Psoas muscle (tissue), 8 donors: Measurements from ENCODE around the gene GPR137. TPM values are rescaled to one million over a fixed set of nuclear protein-coding genes. Genes with fewer than 3 reads are reported as not detected.

Experiments
- ATAC-seq, 4 donors: fragments of 200-7000 bp; cut with Tn5 transposase; one replicate each; pipeline ENCODE4 v1.9.1; 2020; ENCODE audit warnings: moderate library complexity in 3 of 4, mild to moderate bottlenecking in 2 of 4
- DNase-seq, 2 donors: peaks; one replicate each; pipeline ENCODE4 v3.0.0-alpha.2; 2020
- H3K27ac ChIP-seq: fragments of 200-600 bp; one replicate; pipeline ENCODE4 v1.8.0; 2022
- H3K27me3 ChIP-seq, 3 donors: fragments of 200-600 bp in 1 of 3; one replicate each; pipeline versions ENCODE4 v1.6.1 to v1.8.0; 2013 to 2022; ENCODE audit warnings: low read length in 2 of 3, mild to moderate bottlenecking in 2 of 3, moderate library complexity in 1 of 3; ENCODE audit not compliant: insufficient read depth in 3 of 3
- H3K36me3 ChIP-seq, 2 donors: fragments of 200-600 bp in 1 of 2; one replicate each; pipeline versions ENCODE4 v1.6.1 to v1.8.0; 2013 to 2022; ENCODE audit warnings: low read depth in 1 of 2, mild to moderate bottlenecking in 1 of 2, moderate library complexity in 1 of 2; ENCODE audit not compliant: insufficient read depth in 1 of 2
- H3K4me1 ChIP-seq: fragments of 200-600 bp; one replicate; pipeline ENCODE4 v1.8.0; 2022
- H3K4me3 ChIP-seq: fragments of 200-600 bp; one replicate; pipeline ENCODE4 v1.8.0; 2022; ENCODE audit warnings: mild to moderate bottlenecking
- H3K9me3 ChIP-seq: fragments of 200-600 bp; one replicate; pipeline ENCODE4 v1.8.0; 2022
- CTCF ChIP-seq: fragments of 200-600 bp; IDR thresholded peaks from one replicate; pipeline ENCODE4 v1.8.0; 2022; ENCODE audit warnings: antibody characterized with exemption
- WGBS, 3 donors: extraction: QIAGEN DNeasy Blood & Tissue Kit; methylation state at CpG; one replicate each; pipeline versions ENCODE4 v1.1.6 to v1.1.7; 2013; 5-methylcytosine and 5-hydroxymethylcytosine counted together
- intact Hi-C, 2 donors: fragments of 100-400 bp; cut with DNase I; formaldehyde crosslinking; loops; one replicate each; pipeline versions ENCODE4 v1.11.0 to v1.14.2; 2022
- polyA plus RNA-seq, 3 donors: library from polyadenylated mRNA; stranded (reverse); fragments of 200-250 nt; gene quantifications; one replicate each; pipeline ENCODE4 v1.2.3, GENCODE V29; 2013
- total RNA-seq, 4 donors: library from RNA; stranded (reverse); fragmentation: NEBNext Ultra II Directional in 2 of 4; extraction: Animal tissue kit (Norgen Biotek cat#: 25700) in 2 of 4; gene quantifications; one replicate each; pipeline versions ENCODE4 v1.2.1 to v1.2.4, GENCODE V29; 2021 to 2023
- donor health status: healthy with polysubstance abuse.
- donor health status: DM: no; HTN: no; CAD: no; lungs with moderate emphysema.
- donor health status: Bipolar disorder and iron deficiency.
- donor health status: healthy.
- donor health status: DM: yes; HTN: yes; CAD: no.
- donor health status: DM: no; HTN: no; CAD: no.
- donor health status: DM: no; HTN: no; CAD: no.
- donor health status: DM: yes; HTN: yes; CAD: no.

GPR137 gene
- total and polyA plus RNA-seq, 7 donors = 13.8 to 49.9 (median 17.7) TPM

- H3K27me3 ChIP-seq = no peaks in the 10 kb centered on the region
- H3K9me3 ChIP-seq = no peaks in the 10 kb centered on the region
- ATAC-seq (no peak), DNase-seq (peak in 1 of 2 donors; percentile 60)
- TF ChIP-seq CTCF = no peak
- 64 to 75% (median 68%) methylated on average over 23 to 27 of the region's 27 CpGs for WGBS, 3 donors
- peaks cover 20% of the 10 kb centered on the region for H3K4me1 ChIP-seq
- no peak overlapping the region for H3K4me3 ChIP-seq
- intact Hi-C loops = loop anchor here in 1 of 2 donors (5.0 kb wide), 1 partner anchor 65 kb away; no protein-coding TSS in a partner anchor
- H3K36me3 ChIP-seq = peaks cover 3 to 38% of the 10 kb centered on the region in 2 donors
- peak overlapping the region; percentile 93 for H3K27ac ChIP-seq
Measured at GRCh38 chr11:64267207-64267945, 18.3 kb upstream of the GPR137 start.

GRCh38 chr11:64268025-64268892, 17.4 kb upstream of the GPR137 start:
- H3K4me3 ChIP-seq = peak overlapping the region; percentile 83
- ATAC-seq (no peak), DNase-seq (peak; percentile 67 to 77)
- 42 to 52% (median 49%) methylated on average over 23 of the region's 23 CpGs for WGBS, 3 donors
- no peaks in the 10 kb centered on the region for H3K9me3 ChIP-seq
- H3K27ac ChIP-seq = peak overlapping the region; percentile 93
- no peak for TF ChIP-seq CTCF
- intact Hi-C loops = loop anchor here (2.0 to 5.0 kb wide), 3 partner anchors 15 to 66 kb away; partner anchors contain the start of gene PLCB3 (in 1 of the 2)
- no peaks in the 10 kb centered on the region for H3K27me3 ChIP-seq
- peaks cover 20% of the 10 kb centered on the region for H3K4me1 ChIP-seq
- peaks cover 3 to 29% of the 10 kb centered on the region in 2 donors for H3K36me3 ChIP-seq

- TF ChIP-seq CTCF = no peak
- peak; percentile 14 to 34 (median 34) for ATAC-seq
- H3K9me3 ChIP-seq = no peaks in the 10 kb centered on the region
- WGBS, 3 donors = 1 to 3% (median 3%) methylated on average over 34 of the region's 34 CpGs
- H3K27me3 ChIP-seq = no peaks in the 10 kb centered on the region
- peaks cover 3 to 24% of the 10 kb centered on the region in 2 donors for H3K36me3 ChIP-seq
- peak; percentile 85 to 90 for DNase-seq
- peak overlapping the region; percentile 93 for H3K27ac ChIP-seq
- peak overlapping the region; percentile 83 for H3K4me3 ChIP-seq
- intact Hi-C loops = loop anchor here (2.0 to 5.0 kb wide), 3 partner anchors 16 to 67 kb away; partner anchors contain the start of gene PLCB3 (in 1 of the 2)
- H3K4me1 ChIP-seq = peaks cover 20% of the 10 kb centered on the region
Measured at GRCh38 chr11:64268893-64269539, 16.6 kb upstream of the GPR137 start.

- WGBS, 3 donors = 0 to 1% (median 1%) methylated on average over 56 to 58 of the region's 58 CpGs
- peak; percentile 84 to 88 (median 86) for ATAC-seq
- peaks cover 20% of the 10 kb centered on the region for H3K4me1 ChIP-seq
- peak; percentile 19 for TF ChIP-seq CTCF
- DNase-seq = peak; percentile 98 to 99
- intact Hi-C loops = loop anchor here (2.0 to 5.0 kb wide), 4 partner anchors 15 to 67 kb away; partner anchors contain the start of genes BAD (in 1 of the 2), GPR137 (in 1 of the 2) and PLCB3 (in 1 of the 2)
- peak overlapping the region; percentile 93 for H3K27ac ChIP-seq
- H3K27me3 ChIP-seq = no peaks in the 10 kb centered on the region
- no peaks in the 10 kb centered on the region for H3K9me3 ChIP-seq
- H3K36me3 ChIP-seq = peaks cover 3 to 18% of the 10 kb centered on the region in 2 donors
- H3K4me3 ChIP-seq = peak overlapping the region; percentile 83
Measured at GRCh38 chr11:64269540-64270220, 16.0 kb upstream of the GPR137 start.
